Endothelial cell of umbilical vein (primary cell): ENCODE data around the gene HDAC7. TPM values are rescaled to one million over a fixed set of nuclear protein-coding genes. Genes with fewer than 3 reads are reported as not detected.

ENCODE experiments used
- BruUV-seq: library from RNA; stranded (reverse); fragments of 400-500 nt; replicated peaks from 2 replicates; lab custom pipeline; 2021; lab: Mats Ljungman, UMichigan
- CTCF ChIA-PET: fragments of 300-600, 350-600 bp; sonication (Branson Sonifier 250); formaldehyde crosslinking; loops from one replicate; lab custom pipeline; 2021; ENCODE audit warnings: antibody characterized with exemption, inconsistent platforms; lab: Charles Lee
- POLR2A ChIA-PET: fragments of 300-600, 350-600 bp; sonication (Branson Sonifier 250); formaldehyde crosslinking; loops from one replicate; lab custom pipeline; 2021; ENCODE audit warnings: antibody characterized with exemption, inconsistent platforms; lab: Charles Lee
- DNase-seq: peaks from one replicate; pipeline ENCODE4 v3.0.0-alpha.2; 2011; ENCODE audit warnings: low read depth, low spot score
- FAIRE-seq: peaks from 2 replicates; lab custom pipeline; 2011; peaks lifted over from hg19 to GRCh38; lab: Jason Lieb, UNC
- H2AFZ ChIP-seq: 2 replicates; pipeline ENCODE4 v1.6.0; 2012; ENCODE audit warnings: low read depth, low read length, control low read depth, inconsistent platforms
- H3K27ac ChIP-seq: 2 replicates; pipeline ENCODE4 v1.5.1; 2011; ENCODE audit warnings: low read depth, mild to moderate bottlenecking, control low read depth, low read length, moderate library complexity; ENCODE audit not compliant: insufficient read depth
- H3K27me3 ChIP-seq, 2 experiments: 2 replicates each; pipeline versions ENCODE4 v1.6.0 to v1.6.1; 2011; ENCODE audit warnings: low read length in 2 of 2, mixed read lengths in 1 of 2; ENCODE audit not compliant: control insufficient read depth in 2 of 2, insufficient read depth in 2 of 2
- H3K36me3 ChIP-seq, 2 experiments: 2 replicates in 1 of 2; 3 replicates in 1 of 2; pipeline ENCODE4 v1.5.1; 2011; ENCODE audit warnings: low read length in 2 of 2, mild to moderate bottlenecking in 1 of 2, moderate library complexity in 1 of 2; ENCODE audit not compliant: control insufficient read depth in 2 of 2, insufficient read depth in 2 of 2; ENCODE audit errors: extremely low read depth in 1 of 2
- H3K4me1 ChIP-seq: 3 replicates; pipeline ENCODE4 v1.5.1; 2011; ENCODE audit warnings: mild to moderate bottlenecking, low read length; ENCODE audit not compliant: control insufficient read depth, insufficient read depth; ENCODE audit errors: extremely low read depth
- H3K4me2 ChIP-seq: 2 replicates; pipeline ENCODE4 v1.6.1; 2011; ENCODE audit warnings: low read length, control low read depth, mixed read lengths; ENCODE audit not compliant: insufficient read depth
- H3K4me3 ChIP-seq, 3 experiments: fragments of 200-600 bp in 1 of 3; sonication (generic), shearing (Covaris generic) in 1 of 3; replicated peaks in 1 of 3; 2 replicates each; pipeline ENCODE4 v1.5.1; 2011 to 2016; ENCODE audit warnings: control low read depth in 3 of 3, low read length in 3 of 3, mild to moderate bottlenecking in 2 of 3, inconsistent platforms in 1 of 3, low read depth in 1 of 3, moderate library complexity in 1 of 3; ENCODE audit not compliant: insufficient read depth in 1 of 3
- H3K79me2 ChIP-seq: 2 replicates; pipeline ENCODE4 v1.6.0; 2012; ENCODE audit warnings: low read length, inconsistent platforms; ENCODE audit not compliant: control insufficient read depth, insufficient read depth
- H3K9ac ChIP-seq: replicated peaks from 2 replicates; pipeline ENCODE3; 2011; ENCODE audit warnings: low read length, control low read depth; ENCODE audit not compliant: insufficient read depth; ENCODE audit errors: extremely low read depth
- H3K9me1 ChIP-seq: replicated peaks from 3 replicates; pipeline ENCODE4 v1.6.0; 2011; ENCODE audit warnings: mild to moderate bottlenecking, low read length; ENCODE audit not compliant: control insufficient read depth, insufficient read depth; ENCODE audit errors: extremely low read depth
- H3K9me3 ChIP-seq: replicated peaks from 2 replicates; pipeline ENCODE4 v1.5.1; 2012; ENCODE audit warnings: low read length, inconsistent platforms; ENCODE audit not compliant: control insufficient read depth, insufficient read depth
- H4K20me1 ChIP-seq: replicated peaks from 2 replicates; pipeline ENCODE3; 2011; ENCODE audit warnings: mild to moderate bottlenecking, low read length; ENCODE audit not compliant: control insufficient read depth, insufficient read depth; ENCODE audit errors: extremely low read depth
- EZH2 ChIP-seq: IDR thresholded peaks from 2 replicates; pipeline ENCODE4 v1.6.1; 2012; ENCODE audit warnings: borderline replicate concordance, low read depth, mild to moderate bottlenecking, moderate library complexity, low read length, inconsistent platforms; ENCODE audit not compliant: severe bottlenecking
- FOS ChIP-seq: IDR thresholded peaks from 2 replicates; pipeline ENCODE4 v1.6.1; 2011; ENCODE audit warnings: mild to moderate bottlenecking, low read length, moderate library complexity, borderline replicate concordance; ENCODE audit not compliant: insufficient read depth
- GATA2 ChIP-seq: IDR thresholded peaks from 2 replicates; pipeline ENCODE4 v1.7.0; 2011; ENCODE audit warnings: low read depth, mild to moderate bottlenecking, moderate library complexity, mixed read lengths, low read length; ENCODE audit not compliant: insufficient read length, insufficient read depth
- JUN ChIP-seq: IDR thresholded peaks from 2 replicates; pipeline ENCODE4 v1.6.1; 2011; ENCODE audit warnings: borderline replicate concordance, low read depth; ENCODE audit not compliant: insufficient read length, insufficient read depth
- MYC ChIP-seq: IDR thresholded peaks from one replicate; pipeline ENCODE4 v1.6.1; 2011; ENCODE audit warnings: mild to moderate bottlenecking, low read depth, low read length
- POLR2A ChIP-seq: IDR thresholded peaks from 2 replicates; pipeline ENCODE4 v1.6.1; 2012; ENCODE audit warnings: low read depth, mild to moderate bottlenecking, control low read depth, low read length
- dilution Hi-C: fragments of 300-500 bp; cut with MboI; formaldehyde crosslinking; loops from one replicate; pipeline ENCODE4 v1.15.0; 2019; ENCODE audit warnings: low sequenced_read_pairs; ENCODE audit not compliant: extremely low pct_ligation_motif_present
- intact Hi-C: fragments of 100-400 bp; cut with micrococcal nuclease; formaldehyde crosslinking; loops from one replicate; pipeline ENCODE4 v1.10.0; 2022
- polyA plus RNA-seq, 4 experiments: library from polyadenylated mRNA; depleted of rRNA in 3 of 4; stranded (reverse) in 3 of 4; unstranded in 1 of 4; fragments of >200 nt; gene quantifications; 2 replicates each; pipeline versions ENCODE4 v1.2.1 to v1.2.3, GENCODE V29; 2011 to 2012; ENCODE audit warnings: missing spikeins in 1 of 4
- total RNA-seq: library from RNA; stranded (reverse); gene quantifications from 2 replicates; pipeline ENCODE4 v1.2.3, GENCODE V29; 2021
- TF ChIP-seq, protein P1 (sequence below), 2 donors: IDR thresholded peaks; 1 replicate in 1 of 2; 2 replicates in 1 of 2; pipeline ENCODE4 v1.5.1; 2011; ENCODE audit warnings: low read length in 2 of 2, mild to moderate bottlenecking in 2 of 2, moderate library complexity in 2 of 2, control low read depth in 1 of 2, inconsistent platforms in 1 of 2, low read depth in 1 of 2; ENCODE audit not compliant: insufficient read depth in 1 of 2; ENCODE audit errors: extremely low read depth in 1 of 2
- TF ChIP-seq, protein P2 (sequence below): IDR thresholded peaks from 2 replicates; pipeline ENCODE4 v1.6.1; 2011; ENCODE audit not compliant: insufficient read depth, insufficient read length

HDAC7 gene
- total and polyA plus RNA-seq, 2 donors (not counting 3 experiments of a cell fraction or from before 2014, with no cell fraction given) = 119 to 249 TPM

DNA sequence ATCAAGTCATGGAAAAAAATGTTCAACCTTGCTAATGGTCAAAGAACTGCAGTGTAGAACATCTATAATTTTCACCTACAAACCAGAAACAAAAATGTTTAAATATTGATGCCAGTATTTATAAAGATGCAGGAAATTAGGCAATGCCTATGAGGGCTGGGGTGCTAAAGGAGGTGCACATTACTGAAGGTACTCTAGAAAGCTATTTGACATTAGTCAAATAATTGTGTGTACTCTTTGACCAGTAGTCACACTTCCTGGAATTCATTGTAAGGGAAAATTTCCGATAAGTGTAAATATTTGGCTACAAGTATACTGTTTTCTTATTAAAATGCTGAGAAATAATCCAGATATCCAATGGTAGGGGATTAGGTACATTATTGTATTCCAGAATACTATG lies 36.4 kb upstream of the HDAC7 start:
- H3K36me3 ChIP-seq = no peaks in the 10 kb centered on the region
- no peak overlapping the region for H3K27ac ChIP-seq
- no peaks in the 10 kb centered on the region for H3K27me3 ChIP-seq
- H3K4me1 ChIP-seq = no peaks in the 10 kb centered on the region
- DNase-seq (no peak), FAIRE-seq (no peak)
- H3K9ac ChIP-seq = no peak overlapping the region
- H3K4me2 ChIP-seq = no peak overlapping the region
- no peaks in the 10 kb centered on the region for H3K9me3 ChIP-seq
- no peaks in the 10 kb centered on the region for H3K79me2 ChIP-seq
- dilution Hi-C loops = no loop called here
- ChIA-PET CTCF (interaction anchor here (0.7 to 1.9 kb wide), 4 partner anchors 10 to 94 kb away, joined by 3 to 15 read pairs (median 4); no protein-coding TSS in a partner anchor), POLR2A (no interaction called here)
- TF ChIP-seq, protein P1, sequence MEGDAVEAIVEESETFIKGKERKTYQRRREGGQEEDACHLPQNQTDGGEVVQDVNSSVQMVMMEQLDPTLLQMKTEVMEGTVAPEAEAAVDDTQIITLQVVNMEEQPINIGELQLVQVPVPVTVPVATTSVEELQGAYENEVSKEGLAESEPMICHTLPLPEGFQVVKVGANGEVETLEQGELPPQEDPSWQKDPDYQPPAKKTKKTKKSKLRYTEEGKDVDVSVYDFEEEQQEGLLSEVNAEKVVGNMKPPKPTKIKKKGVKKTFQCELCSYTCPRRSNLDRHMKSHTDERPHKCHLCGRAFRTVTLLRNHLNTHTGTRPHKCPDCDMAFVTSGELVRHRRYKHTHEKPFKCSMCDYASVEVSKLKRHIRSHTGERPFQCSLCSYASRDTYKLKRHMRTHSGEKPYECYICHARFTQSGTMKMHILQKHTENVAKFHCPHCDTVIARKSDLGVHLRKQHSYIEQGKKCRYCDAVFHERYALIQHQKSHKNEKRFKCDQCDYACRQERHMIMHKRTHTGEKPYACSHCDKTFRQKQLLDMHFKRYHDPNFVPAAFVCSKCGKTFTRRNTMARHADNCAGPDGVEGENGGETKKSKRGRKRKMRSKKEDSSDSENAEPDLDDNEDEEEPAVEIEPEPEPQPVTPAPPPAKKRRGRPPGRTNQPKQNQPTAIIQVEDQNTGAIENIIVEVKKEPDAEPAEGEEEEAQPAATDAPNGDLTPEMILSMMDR (IDR thresholded peaks at IDR 0.05; ENCODE audit: extremely low read depth in 1 of 2, insufficient read depth in 1 of 2, low read depth in 1 of 2, low read length in 2 of 2) = no peak
- TF ChIP-seq FOS = no peak
- TF ChIP-seq POLR2A = no peak
- no peak for TF ChIP-seq EZH2
- TF ChIP-seq, protein P2, sequence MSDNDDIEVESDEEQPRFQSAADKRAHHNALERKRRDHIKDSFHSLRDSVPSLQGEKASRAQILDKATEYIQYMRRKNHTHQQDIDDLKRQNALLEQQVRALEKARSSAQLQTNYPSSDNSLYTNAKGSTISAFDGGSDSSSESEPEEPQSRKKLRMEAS = no peak
- no peak for TF ChIP-seq GATA2
- no peak for TF ChIP-seq MYC
- TF ChIP-seq JUN = no peak
- no peak overlapping the region for H3K4me3 ChIP-seq
- intact Hi-C loops = no loop called here
- H3K9me1 ChIP-seq = no peaks in the 10 kb centered on the region
- H2AFZ ChIP-seq = no peak overlapping the region
- BruUV-seq = no TSS peak
- no peaks in the 10 kb centered on the region for H4K20me1 ChIP-seq
